GM19324 (cell line): Measurements from ENCODE around the gene PRKAG2.

Experiments used
- ATAC-seq: cut with Tn5 transposase; IDR thresholded peaks from one replicate; pipeline ENCODE4 v1.9.1; 2021; ENCODE audit warnings: mild to moderate bottlenecking, moderate library complexity; ENCODE audit not compliant: unreplicated experiment, low FRiP score

The PRKAG2 gene

DNA sequence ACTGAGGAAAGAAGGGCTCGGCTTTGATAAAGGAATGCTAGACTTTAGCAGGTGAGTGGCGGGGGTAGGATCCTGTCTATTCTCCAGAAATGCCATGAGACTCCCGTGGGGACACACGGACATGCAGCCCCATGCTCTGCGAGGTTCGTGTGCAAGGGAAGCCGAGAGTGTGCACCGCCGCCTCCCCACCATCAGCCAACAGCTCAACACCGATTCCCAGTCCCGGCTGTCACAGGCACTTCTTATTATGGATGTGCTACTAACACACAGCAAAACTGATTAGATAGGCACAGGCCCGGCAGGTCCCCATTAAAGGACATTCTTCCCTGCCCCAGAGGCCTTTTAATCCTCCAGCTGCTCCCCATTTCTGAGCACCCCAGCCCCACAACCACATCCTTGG is 154.4 kb downstream of the PRKAG2 start:
- no peak for ATAC-seq

DNA sequence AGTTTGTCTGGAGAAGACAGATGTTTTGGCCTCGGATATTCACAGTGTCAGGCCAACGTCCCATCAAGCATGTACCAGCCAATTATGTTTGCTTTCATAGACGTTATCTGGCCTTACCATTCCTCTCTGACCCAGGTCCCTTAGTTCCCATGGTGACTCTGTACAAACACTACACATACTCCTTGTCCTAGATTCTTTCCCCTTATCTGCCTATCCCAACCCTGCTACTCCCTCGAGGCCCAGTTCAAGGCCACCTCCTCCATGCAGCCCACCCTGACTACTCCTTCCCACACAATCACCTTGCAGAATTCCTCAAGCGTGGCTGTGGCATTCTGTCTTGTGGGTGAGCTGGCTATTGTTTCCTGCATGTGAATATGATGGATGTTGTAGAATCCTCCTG is 155.2 kb downstream of the PRKAG2 start:
- ATAC-seq = no peak

DNA sequence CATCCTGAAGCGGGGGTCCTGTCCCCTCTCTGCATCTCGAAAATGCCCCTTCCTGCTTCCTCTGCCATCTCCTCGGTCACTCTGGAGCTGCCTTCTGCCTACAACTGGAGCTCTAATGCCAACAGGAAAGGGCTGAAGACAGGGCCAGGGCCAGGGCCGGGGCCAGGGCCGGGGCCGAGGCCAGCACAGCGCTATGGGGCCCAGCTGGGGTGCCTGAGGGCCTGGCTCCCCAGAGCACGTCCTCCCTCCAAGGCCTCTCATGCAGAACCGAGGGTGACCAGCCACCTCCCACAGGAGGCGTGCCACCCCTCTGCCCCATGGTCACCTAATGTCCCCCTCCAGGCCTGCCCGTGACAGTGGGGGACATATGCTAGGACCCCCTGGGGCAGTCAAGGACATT is 155.7 kb downstream of the PRKAG2 start:
- no peak for ATAC-seq

GRCh38 chr7:151720280-151720679 is 156.6 kb downstream of the PRKAG2 start:
- no peak for ATAC-seq

DNA sequence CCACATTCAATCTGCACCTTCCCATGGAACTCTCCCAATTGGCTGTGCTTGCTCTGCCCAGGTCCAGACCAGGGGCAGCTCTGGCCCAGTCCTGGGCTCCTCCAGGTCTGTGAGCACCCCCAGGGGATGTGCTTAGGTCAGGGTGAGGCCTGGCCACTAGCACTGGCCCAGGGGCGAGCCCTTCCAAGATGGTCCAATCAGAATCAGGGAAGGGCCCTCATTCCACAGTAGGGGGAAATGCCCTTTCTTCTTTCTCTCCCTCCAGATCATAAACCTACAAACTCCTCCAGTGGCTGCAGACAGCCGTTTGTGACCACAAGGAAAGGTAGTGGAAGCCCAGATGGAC is 157.0 kb downstream of the PRKAG2 start:
- ATAC-seq = no peak

DNA sequence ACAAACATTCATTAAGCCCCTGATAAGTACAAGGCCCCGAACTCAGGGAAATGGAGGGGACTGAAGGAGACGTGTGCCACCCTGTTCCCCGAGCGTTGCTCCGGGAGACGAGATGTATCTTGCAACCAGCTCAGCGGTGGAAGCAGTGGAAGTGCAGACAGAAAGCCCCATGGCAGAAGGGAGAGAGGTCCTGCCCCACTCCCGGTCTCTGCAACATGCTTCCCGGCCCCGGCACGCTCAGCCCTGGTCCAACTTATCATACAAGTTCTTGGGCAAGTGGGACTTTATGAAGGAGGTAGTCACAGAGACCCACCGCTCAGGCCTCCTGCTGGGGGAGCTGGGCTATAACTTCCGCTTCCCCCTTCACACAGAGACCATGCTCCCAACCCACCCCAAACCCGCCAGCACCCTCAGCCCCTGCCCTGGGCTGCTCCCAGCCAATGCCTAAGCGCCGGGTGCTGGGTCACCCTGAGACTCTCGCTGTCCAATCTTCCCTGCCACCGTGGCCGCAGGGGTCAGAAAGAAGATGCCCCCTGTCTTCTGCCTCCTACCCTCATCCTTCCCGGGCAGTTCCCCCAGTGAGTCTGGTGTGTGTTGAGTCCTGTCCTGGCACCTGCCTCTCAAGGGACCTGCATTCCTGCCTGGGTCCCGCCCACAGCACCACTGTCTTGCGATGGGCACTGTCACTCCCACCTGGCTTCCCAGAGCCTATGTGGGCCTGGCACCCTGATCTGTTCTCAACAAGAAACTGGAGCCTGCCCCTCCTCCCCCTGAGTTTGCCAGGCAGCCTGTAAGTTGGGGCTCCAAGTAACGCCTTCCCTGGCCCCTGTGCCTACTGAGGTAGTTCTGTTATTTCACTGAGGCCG is 157.7 kb downstream of the PRKAG2 start:
- no peak for ATAC-seq

DNA sequence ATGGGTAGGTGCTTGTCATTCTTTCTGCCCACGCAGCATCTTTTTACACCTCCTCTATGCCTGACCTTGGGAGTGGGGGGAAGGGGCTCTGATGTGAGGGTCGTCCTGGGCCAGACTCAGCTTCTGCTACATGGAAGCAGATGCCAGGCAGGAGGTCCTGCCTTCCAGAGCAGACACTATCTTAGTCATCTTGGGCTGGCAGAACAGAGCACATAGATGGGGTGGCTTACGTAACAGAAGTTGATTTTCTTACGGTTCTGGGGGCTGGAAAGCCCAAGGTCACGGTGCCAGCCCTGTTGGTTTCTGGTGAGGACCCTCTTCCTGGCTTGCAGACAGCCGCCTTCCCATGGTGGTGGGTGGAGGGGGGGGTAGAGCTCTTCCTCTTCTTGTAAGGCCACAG is 159.0 kb downstream of the PRKAG2 start:
- ATAC-seq = no peak

- no peak for ATAC-seq
Observed at GRCh38 chr7:151717415-151717814, 159.5 kb downstream of the PRKAG2 start.

GRCh38 chr7:151716323-151716722 is 160.6 kb downstream of the PRKAG2 start:
- no peak for ATAC-seq

DNA sequence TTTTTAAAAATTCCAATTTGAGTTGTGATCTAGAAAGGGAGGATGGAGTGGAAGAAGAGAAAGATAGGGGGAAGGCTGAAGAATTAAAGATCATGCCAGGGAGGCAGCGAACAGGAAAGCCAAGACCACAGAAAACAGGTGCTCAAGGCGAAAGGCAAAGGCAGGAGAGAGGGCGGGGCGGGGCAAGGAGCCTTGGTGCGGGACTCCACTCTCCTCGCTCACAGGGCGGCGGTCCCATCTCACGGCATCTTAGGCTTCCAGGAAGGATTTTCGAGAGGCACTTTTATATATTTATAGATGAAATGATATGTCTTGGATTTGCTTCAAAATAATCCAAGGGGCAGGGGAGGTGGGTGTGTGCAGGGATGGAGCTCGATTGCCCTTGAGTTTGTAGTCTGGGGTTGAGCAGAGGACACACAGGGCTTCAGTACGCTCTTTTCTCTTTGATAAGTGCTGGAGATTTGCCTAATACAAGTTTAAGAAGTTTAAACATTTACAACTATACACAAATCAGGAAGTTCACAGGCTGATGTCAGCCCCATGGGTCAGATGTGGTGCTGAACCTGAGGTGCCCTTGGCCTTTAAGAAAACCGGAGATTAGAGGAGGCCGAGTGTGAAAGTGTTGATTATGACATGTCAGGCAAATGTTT is 161.1 kb downstream of the PRKAG2 start:
- ATAC-seq = no peak

DNA sequence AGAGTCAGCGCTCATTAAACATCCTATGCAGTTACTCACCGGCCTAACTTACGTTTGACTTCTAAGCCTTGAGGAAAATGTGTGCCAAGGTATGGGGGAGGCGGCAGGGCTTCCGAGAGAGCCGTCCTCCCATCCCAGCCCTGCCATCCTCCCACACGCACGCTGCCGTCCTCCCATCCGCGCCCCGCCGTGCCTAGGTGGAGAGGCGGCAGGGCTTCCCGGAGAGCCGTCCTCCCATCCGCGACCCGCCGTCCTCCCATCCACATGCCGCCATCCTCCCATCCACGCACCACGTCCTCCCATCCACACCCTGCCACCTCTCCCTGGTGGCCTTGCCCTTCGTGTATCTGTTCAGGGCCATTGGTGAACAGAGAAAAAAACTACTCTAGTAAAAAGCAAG is 162.7 kb downstream of the PRKAG2 start:
- no peak for ATAC-seq

- ATAC-seq = no peak
Observed at GRCh38 chr7:151712810-151713125, 164.1 kb downstream of the PRKAG2 start.

- ATAC-seq = no peak
Observed at GRCh38 chr7:151711906-151712809, 164.8 kb downstream of the PRKAG2 start.

DNA sequence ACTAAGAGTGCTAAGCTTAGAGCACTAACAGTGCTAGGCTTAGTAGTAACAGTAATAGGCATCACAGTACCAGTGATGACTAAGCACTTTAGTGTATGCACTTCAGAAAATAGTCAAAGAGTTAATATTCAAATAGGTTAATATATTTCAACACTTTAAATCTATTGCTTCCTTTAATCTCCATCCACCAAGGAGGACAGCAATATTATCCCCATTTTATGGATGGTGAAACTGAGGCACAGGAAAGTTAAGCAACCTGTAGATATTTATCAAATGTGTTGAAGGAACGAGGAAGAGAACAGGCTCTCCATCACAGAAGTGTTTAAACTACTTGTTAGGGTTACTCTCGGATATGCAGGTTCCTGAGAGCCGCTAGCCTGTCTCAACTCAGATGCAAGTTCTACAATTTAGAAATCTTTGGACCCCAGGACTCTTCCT is 165.5 kb downstream of the PRKAG2 start:
- ATAC-seq = no peak

DNA sequence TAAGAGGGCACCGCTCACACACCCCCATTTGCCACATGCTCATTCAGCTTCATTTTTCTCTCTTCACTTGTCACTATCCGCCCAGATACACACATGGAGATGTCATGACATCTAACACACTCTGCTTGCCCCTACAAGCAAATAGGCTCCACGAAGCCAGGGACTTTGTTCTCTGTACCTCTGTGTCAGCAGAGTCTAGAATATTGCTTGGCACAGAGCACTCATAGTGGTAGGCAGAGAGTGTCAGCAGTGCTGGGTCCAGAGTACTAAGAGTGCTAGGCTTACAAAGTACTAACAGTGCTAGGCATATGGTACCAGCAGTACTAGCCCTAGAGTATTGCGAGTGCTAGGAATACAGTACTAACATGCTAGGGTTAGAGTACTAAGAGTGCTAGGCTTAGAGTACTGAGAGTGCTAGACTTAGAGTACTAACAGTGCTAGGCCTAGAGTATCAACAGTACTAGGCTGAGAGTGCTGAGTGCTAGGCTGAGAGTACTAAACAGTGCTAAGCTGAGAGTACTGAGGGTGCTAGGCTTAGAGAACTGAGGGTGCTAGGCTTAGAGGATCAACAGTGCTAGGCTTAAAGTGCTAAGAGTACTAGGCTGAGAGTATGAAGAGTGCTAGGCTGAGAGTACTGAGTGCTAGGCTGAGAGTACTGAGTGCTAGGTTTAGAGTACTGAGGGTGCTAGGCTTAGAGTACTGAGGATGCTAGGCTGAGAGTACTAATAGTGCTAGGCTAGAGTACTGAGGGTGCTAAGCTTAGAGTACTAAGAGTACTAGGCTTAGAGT is 166.1 kb downstream of the PRKAG2 start:
- no peak for ATAC-seq

DNA sequence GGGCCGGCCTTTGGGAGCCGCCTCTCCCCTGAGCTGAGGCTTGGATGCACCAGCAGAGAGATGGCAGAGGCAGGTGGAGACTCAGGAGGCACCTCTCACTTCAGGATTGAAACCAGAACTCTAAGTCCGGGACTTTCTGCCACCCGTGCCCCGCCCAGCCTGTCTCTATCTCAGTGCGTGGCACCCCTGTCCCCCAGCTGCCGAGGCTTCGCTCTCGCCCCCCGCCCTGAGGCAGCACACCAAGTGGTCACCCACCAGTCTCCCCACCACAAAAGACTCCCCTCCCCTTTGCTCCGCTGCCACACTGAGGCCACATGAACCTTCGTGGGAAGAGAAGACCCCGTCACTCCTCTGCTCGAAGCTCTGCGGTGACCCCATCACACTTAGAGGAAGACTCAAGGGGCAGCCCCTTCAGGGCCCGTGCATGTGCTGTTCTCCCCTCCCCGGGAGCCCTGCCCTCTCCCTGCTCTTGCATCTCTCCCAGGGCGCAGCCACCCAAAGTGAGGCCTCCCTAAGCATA is 166.7 kb downstream of the PRKAG2 start:
- ATAC-seq = no peak

DNA sequence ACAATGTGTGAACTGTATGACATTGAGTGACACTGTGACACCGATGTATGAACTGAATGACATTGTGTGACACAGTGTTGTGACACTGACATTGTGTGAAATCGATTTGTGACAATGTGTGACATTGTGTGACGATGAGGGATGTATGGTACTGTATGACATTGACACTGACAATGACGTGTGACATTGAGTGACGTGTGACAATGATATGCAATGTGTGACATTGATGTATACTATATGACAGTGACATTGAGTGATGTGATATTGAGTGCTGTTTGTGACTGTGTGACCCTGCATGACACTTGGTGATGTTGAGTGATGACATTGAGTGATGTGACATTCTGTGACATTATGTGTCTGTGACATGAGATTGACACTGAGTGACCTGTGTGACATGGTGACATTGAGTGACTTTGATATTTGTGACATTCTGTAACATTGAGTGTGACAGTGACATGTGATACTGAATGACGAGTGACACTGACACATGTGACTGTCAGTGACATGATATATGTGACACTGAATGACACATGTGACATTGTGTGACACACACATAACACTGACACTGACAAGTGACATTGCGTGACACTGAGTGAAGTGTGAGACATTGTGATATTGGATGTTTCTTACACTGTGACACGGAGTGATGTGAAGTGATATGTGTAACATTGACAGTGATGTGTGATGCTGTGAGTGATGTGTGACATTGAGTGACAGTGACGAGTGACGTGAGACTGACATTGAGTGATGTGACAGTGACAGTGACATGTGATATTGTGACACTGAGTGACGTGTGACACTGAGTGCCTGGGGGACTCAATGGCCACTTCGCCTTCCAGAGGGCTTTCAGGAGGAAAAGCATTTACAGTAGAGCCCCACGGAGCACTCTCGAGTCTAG is 167.5 kb downstream of the PRKAG2 start:
- ATAC-seq = no peak

GRCh38 chr7:151708610-151709009 is 168.3 kb downstream of the PRKAG2 start:
- ATAC-seq = no peak

- ATAC-seq = no peak
Observed at GRCh38 chr7:151707757-151708156, 169.2 kb downstream of the PRKAG2 start.
